ENCODE data around the gene SOWAHB. TPM values are rescaled to one million over a fixed set of nuclear protein-coding genes. Genes with fewer than 3 reads are reported as not detected.

SOWAHB gene
- total RNA-seq, 2 donors from 2014 or later = 20.8 to 25.7 TPM

DNA sequence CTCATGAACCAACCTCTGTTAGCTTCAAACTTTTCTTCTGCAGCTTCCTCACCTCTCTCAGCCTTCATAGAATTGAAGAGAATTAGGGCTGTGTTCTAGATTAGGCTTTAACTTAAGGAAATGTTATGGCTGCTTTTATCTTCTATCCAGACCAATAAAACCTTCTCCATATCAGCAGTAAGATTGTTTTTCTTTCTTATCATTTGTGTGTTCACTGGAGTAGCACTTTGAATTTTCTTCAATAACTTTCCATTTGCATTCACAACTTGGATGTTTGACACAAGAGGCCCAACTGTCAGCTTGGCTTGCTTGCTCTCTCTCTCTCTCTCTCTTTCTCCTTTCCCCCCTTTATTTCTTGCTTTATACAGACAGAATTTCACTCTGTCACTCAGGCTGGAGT lies 22.8 kb upstream of the SOWAHB start:
- no peaks in the 10 kb centered on the region for H3K9me3 ChIP-seq
- intact Hi-C loops (cut with DNase I) = no loop called here
- H3K36me3 ChIP-seq = no peaks in the 10 kb centered on the region
- H3K9ac ChIP-seq (ENCODE audit: low read depth in 2 of 2, low read length in 2 of 2) = no peak overlapping the region
- H3K27ac ChIP-seq = peak overlapping the region; percentile 34
- TF ChIP-seq, protein P1, sequence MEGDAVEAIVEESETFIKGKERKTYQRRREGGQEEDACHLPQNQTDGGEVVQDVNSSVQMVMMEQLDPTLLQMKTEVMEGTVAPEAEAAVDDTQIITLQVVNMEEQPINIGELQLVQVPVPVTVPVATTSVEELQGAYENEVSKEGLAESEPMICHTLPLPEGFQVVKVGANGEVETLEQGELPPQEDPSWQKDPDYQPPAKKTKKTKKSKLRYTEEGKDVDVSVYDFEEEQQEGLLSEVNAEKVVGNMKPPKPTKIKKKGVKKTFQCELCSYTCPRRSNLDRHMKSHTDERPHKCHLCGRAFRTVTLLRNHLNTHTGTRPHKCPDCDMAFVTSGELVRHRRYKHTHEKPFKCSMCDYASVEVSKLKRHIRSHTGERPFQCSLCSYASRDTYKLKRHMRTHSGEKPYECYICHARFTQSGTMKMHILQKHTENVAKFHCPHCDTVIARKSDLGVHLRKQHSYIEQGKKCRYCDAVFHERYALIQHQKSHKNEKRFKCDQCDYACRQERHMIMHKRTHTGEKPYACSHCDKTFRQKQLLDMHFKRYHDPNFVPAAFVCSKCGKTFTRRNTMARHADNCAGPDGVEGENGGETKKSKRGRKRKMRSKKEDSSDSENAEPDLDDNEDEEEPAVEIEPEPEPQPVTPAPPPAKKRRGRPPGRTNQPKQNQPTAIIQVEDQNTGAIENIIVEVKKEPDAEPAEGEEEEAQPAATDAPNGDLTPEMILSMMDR (IDR thresholded peaks at IDR 0.05) = no peak
- H3K4me1 ChIP-seq = no peaks in the 10 kb centered on the region
- no peaks in the 10 kb centered on the region for H3K27me3 ChIP-seq
- DNase-seq = no peak
- H3K4me3 ChIP-seq = no peak overlapping the region

DNA sequence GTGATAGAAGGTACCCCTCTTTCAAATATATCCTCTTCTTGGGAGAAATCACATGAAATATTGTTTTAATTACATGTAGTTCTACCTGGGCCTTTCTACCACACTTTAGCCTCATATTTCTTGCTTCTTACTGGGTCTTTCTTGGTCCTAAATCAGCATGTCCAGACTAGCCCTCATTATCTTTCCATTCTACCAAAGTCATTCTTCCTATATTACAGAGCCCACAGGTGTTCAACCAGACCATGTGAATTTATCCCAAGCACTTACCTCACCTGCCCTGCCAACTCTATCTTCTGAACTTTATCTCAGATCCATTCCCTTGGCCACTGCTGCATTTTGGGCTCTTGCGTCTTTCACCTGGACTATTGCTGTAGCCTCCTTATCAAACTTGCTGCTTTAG lies 11.8 kb upstream of the SOWAHB start:
- no peaks in the 10 kb centered on the region for H3K4me1 ChIP-seq
- H3K9me3 ChIP-seq = no peaks in the 10 kb centered on the region
- no peak overlapping the region for H3K4me3 ChIP-seq
- H3K36me3 ChIP-seq = no peaks in the 10 kb centered on the region
- no peak overlapping the region for H3K9ac ChIP-seq (ENCODE audit: low read depth in 2 of 2, low read length in 2 of 2)
- intact Hi-C loops (cut with DNase I) = no loop called here
- TF ChIP-seq, protein P1 (IDR thresholded peaks at IDR 0.05) = no peak
- no peaks in the 10 kb centered on the region for H3K27me3 ChIP-seq
- DNase-seq = no peak
- no peak overlapping the region for H3K27ac ChIP-seq

DNA sequence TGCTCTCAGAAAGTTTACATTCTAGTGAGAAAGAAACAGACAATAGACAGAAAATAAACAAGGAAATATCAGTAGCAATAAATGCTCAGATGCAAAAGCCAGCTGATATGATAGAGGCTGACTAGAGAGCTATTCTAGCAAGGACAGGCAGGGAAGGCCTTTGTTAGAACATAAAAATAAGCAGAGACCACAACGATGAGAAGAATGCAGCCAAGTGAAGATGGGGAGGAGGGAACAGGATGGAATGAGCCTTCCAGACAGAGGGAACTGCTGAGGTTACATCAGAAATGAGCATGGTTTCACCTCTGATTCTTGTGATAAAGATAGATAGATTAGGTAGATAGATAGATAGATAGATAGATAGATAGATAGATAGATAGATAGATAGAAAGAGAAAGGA lies 7.6 kb upstream of the SOWAHB start:
- no peak for DNase-seq
- no peaks in the 10 kb centered on the region for H3K36me3 ChIP-seq
- TF ChIP-seq, protein P1 (IDR thresholded peaks at IDR 0.05) = no peak
- H3K9ac ChIP-seq (ENCODE audit: low read depth in 2 of 2, low read length in 2 of 2) = no peak overlapping the region
- intact Hi-C loops (cut with DNase I) = no loop called here
- no peaks in the 10 kb centered on the region for H3K27me3 ChIP-seq
- peaks cover 5% of the 10 kb centered on the region for H3K4me1 ChIP-seq
- H3K9me3 ChIP-seq = no peaks in the 10 kb centered on the region
- H3K4me3 ChIP-seq = no peak overlapping the region
- H3K27ac ChIP-seq = no peak overlapping the region

DNA sequence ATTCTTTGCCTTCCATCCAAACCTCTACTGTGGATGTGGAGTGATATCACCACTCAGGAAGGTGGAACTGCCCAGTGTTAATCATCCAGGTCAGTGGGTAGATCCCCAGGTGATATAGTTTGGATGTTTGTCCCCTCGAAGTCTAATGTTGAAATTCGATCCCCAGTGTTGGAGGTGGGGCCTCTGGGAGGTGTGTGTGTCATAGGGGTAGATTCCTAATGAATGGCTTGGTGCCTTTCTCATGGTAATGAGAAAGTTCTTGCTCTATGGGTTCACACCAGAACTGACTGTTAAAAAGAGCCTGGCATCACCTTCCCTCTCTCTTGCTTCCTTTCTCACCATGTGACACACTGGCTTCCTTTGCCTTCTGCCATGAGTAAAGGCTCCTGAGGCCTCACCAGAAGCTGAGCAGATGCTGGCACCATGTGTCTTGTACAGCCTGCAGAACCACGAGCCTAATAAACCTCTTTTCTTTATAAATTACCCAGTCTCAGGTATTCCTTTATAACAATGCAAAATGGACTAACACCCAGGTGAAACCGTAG lies 6.8 kb upstream of the SOWAHB start:
- H3K4me3 ChIP-seq = no peak overlapping the region
- peaks cover 5% of the 10 kb centered on the region for H3K4me1 ChIP-seq
- no peak for DNase-seq
- no peak overlapping the region for H3K27ac ChIP-seq
- H3K27me3 ChIP-seq = no peaks in the 10 kb centered on the region
- intact Hi-C loops (cut with DNase I) = no loop called here
- H3K36me3 ChIP-seq = no peaks in the 10 kb centered on the region
- H3K9ac ChIP-seq (ENCODE audit: low read depth in 2 of 2, low read length in 2 of 2) = no peak overlapping the region
- TF ChIP-seq, protein P1 (IDR thresholded peaks at IDR 0.05) = no peak
- H3K9me3 ChIP-seq = no peaks in the 10 kb centered on the region

DNA sequence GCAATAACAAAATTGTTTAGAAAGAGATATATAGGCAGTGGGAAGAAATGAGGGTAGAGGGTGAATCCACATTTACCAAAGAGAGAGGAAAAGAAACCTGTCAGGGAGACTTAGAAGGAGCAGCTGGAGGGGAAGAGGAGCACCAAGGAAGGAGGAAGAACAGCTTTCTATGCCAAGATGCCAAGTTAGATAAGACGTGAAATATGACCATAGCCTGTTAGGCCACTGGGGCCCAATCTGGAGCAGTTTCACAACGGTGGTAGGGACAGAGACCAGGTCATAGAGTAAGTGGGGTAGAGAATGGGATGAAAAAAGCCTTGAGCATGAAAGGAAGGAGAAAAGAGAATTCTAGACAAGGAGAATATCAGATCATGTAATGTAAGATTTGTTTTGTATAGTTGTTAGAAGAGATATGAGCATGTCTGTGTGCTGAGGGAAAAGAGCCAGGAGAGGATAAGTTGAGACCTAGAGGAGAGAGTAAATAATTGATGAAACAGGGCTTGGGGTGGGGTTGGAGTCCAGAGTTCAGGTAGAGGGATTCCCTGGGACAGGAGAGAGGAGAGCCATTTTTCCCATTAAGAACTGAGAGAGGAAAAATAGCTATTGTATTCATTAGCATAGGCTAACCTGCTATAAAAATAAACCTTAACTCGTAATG lies 4.4 kb upstream of the SOWAHB start:
- DNase-seq = peak; percentile 68
- Histone ChIP-seq H3K27ac (no peak overlapping the region), H3K4me1 (peaks cover 5% of the 10 kb centered on the region), H3K4me3 (no peak overlapping the region), H3K9ac (ENCODE audit: low read depth in 2 of 2, low read length in 2 of 2) (no peak overlapping the region), H3K9me3 (no peaks in the 10 kb centered on the region), H3K36me3 (no peaks in the 10 kb centered on the region), H3K27me3 (no peaks in the 10 kb centered on the region)
- TF ChIP-seq, protein P1 (IDR thresholded peaks at IDR 0.05) = no peak
- intact Hi-C loops (cut with DNase I) = no loop called here
